ENCODE data around the gene POU5F1.

POU5F1 gene

GRCh38 chr6:31158863-31159855 is 11.3 kb downstream of the POU5F1 start:
- peak; percentile 45; the same call in 1 of the 2 replicates for TF ChIP-seq POLR2AphosphoS5 (IDR thresholded peaks at IDR 0.05; ENCODE audit: low read depth, low read length)
- no peak for TF ChIP-seq TAF1 (IDR thresholded peaks at IDR 0.05; ENCODE audit: borderline replicate concordance, insufficient read depth, low read length)

DNA sequence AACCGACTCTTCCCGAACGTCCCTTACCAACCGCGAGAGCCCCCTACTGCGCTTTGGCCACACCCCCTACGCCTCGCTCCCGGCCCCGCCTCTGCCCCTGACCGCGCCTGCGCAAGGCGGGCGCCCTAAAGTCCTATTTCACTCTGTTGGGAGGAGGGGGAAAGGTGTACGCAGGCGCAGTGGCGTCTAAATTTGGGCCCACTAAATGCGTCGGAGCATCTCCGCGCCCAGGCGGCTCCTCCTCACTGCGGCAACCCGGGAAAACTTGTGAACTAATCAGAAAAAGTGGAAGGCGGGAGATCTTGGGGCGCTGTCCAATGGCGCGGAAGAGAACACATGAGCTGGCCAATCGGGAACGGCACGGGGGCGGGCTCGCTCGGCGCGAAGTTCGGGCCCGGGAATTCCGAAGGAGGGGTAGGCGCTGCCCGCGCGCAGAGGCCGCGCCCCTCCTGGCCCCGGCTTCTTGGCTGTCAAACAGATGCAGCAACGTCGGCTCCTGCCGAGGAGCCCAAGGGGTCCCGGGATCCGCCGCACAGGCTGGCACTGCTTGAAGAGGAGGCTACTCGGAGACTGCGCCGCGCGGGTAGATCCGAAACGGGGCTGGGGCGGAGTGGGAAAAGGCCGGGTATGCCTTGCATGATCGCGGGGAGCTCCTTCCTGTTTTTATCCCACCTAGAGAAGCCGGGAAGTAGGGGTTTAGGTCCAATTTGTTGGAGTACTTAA is 12.2 kb downstream of the POU5F1 start, which contains the start of gene TCF19:
Gene TCF19, plus strand, starts transcription at position 450 of the 723 bp plus-strand sequence. CDS start 881 bp downstream, outside the sequence.
- TF ChIP-seq SIN3A (IDR thresholded peaks at IDR 0.05; ENCODE audit: borderline replicate concordance, insufficient read depth, low read length) (peak; percentile 80), TAF1 (IDR thresholded peaks at IDR 0.05; ENCODE audit: borderline replicate concordance, insufficient read depth, low read length) (peak; percentile 83; the same call in 1 of the 2 replicates), POLR2AphosphoS5 (IDR thresholded peaks at IDR 0.05; ENCODE audit: low read depth, low read length) (peak; percentile 70), FOXP2 (optimal IDR thresholded peaks at IDR 0.05; ENCODE audit: borderline replicate concordance, extremely low read depth, extremely low read length, insufficient read depth) (peak; percentile 66), REST (IDR thresholded peaks at IDR 0.05; ENCODE audit: insufficient read depth in 1 of 2, low read depth in 2 of 2, low read length in 2 of 2) (no peak)

DNA sequence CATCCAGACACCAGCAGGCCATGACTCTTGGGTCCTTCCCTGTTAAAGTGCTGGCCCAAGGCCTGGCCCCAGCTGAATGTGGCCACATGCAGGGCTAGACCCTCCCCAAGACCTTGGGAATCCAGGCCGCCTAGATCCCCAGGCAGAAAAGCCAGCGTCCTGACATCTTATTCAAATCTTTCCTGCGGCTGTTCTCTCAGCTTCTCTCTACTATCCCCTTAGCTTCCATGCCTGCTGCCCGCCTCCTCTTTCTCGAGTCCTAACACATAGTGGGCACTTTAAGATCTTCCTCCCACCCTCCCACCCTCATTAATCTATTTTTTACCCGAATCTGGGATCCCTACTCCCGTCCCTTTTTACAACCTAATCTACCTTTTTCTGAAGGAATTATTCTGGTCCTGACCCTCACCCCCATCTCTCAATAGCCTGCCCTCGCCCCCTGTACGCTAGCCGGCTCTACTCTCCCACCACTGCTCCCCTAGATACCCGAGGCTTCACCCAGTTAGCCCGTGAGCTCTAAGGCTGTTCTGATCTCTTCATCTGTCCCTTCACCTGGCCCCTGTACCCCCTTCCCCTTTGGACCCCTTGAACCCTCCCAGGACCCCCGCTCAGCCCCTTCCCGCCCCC is 12.9 kb downstream of the POU5F1 start, which contains the start of gene CCHCR1:
Gene CCHCR1, minus strand, starts transcription at position 290 of the 627 bp plus-strand sequence. Its CDS starts 202 bp downstream, at position 88.
- no peak for TF ChIP-seq FOXP2 (optimal IDR thresholded peaks at IDR 0.05; ENCODE audit: borderline replicate concordance, extremely low read depth, extremely low read length, insufficient read depth)
- no peak for TF ChIP-seq REST (IDR thresholded peaks at IDR 0.05; ENCODE audit: insufficient read depth in 1 of 2, low read depth in 2 of 2, low read length in 2 of 2)
- TF ChIP-seq TAF1 (IDR thresholded peaks at IDR 0.05; ENCODE audit: borderline replicate concordance, insufficient read depth, low read length), result no peak
- TF ChIP-seq SIN3A (IDR thresholded peaks at IDR 0.05; ENCODE audit: borderline replicate concordance, insufficient read depth, low read length), result no peak
- no peak for TF ChIP-seq POLR2AphosphoS5 (IDR thresholded peaks at IDR 0.05; ENCODE audit: low read depth, low read length)

DNA sequence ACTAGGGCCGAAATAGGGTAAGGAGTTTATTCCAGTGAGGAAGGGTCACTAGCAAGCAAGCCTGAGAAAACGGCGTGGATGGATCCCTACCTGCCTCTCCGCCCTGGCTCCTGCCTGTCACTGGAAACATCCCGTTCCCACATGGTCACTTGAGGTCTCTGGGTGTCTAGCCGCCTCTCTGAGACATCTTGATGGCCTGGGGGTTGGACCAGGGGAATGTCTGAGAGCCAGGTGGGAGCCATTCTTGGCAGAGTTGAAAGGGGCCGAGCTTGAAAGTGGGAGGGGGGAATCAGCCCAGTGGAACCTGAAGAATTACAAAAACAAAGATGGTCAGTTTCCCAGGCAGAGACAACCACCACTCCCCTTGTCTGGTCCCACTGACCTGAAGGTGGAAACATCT is 13.8 kb downstream of the POU5F1 start:
- no peak for TF ChIP-seq TAF1 (IDR thresholded peaks at IDR 0.05; ENCODE audit: borderline replicate concordance, insufficient read depth, low read length)
- TF ChIP-seq SIN3A (IDR thresholded peaks at IDR 0.05; ENCODE audit: borderline replicate concordance, insufficient read depth, low read length), result no peak
- no peak for TF ChIP-seq POLR2AphosphoS5 (IDR thresholded peaks at IDR 0.05; ENCODE audit: low read depth, low read length)
- TF ChIP-seq REST (IDR thresholded peaks at IDR 0.05; ENCODE audit: insufficient read depth in 1 of 2, low read depth in 2 of 2, low read length in 2 of 2), result no peak
- no peak for TF ChIP-seq FOXP2 (optimal IDR thresholded peaks at IDR 0.05; ENCODE audit: borderline replicate concordance, extremely low read depth, extremely low read length, insufficient read depth)

GRCh38 chr6:31154436-31154835 is 16.0 kb downstream of the POU5F1 start:
- no peak for TF ChIP-seq REST (IDR thresholded peaks at IDR 0.05; ENCODE audit: insufficient read depth in 1 of 2, low read depth in 2 of 2, low read length in 2 of 2)
